ENCODE data around the gene PAX7.

Gene PAX7

GRCh38 chr1:18724801-18725200 is 94.2 kb downstream of the PAX7 start:
- no peaks in the 10 kb centered on the region for H3K9me2 ChIP-seq (ENCODE audit: low read depth, low read length)
- no peaks in the 10 kb centered on the region for H3K9me3 ChIP-seq (ENCODE audit: low read length)
- no peak overlapping the region for H3K9ac ChIP-seq (ENCODE audit: low read length)
- H4K20me1 ChIP-seq (ENCODE audit: insufficient read depth, low read length) = no peaks in the 10 kb centered on the region
- no peak for TF ChIP-seq EZH2 (IDR thresholded peaks at IDR 0.05; ENCODE audit: borderline replicate concordance, low read length)
- TF ChIP-seq, protein P1, sequence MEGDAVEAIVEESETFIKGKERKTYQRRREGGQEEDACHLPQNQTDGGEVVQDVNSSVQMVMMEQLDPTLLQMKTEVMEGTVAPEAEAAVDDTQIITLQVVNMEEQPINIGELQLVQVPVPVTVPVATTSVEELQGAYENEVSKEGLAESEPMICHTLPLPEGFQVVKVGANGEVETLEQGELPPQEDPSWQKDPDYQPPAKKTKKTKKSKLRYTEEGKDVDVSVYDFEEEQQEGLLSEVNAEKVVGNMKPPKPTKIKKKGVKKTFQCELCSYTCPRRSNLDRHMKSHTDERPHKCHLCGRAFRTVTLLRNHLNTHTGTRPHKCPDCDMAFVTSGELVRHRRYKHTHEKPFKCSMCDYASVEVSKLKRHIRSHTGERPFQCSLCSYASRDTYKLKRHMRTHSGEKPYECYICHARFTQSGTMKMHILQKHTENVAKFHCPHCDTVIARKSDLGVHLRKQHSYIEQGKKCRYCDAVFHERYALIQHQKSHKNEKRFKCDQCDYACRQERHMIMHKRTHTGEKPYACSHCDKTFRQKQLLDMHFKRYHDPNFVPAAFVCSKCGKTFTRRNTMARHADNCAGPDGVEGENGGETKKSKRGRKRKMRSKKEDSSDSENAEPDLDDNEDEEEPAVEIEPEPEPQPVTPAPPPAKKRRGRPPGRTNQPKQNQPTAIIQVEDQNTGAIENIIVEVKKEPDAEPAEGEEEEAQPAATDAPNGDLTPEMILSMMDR (IDR thresholded peaks at IDR 0.05; ENCODE audit: low read length) = no peak
- H3K36me3 ChIP-seq (ENCODE audit: insufficient read depth, low read length) = no peaks in the 10 kb centered on the region
- no peaks in the 10 kb centered on the region for H3F3A ChIP-seq (ENCODE audit: insufficient read depth, low read length)
- H3K27ac ChIP-seq (ENCODE audit: low read depth, low read length, poor library complexity, severe bottlenecking) = no peak overlapping the region
- H2AFZ ChIP-seq (ENCODE audit: low read length) = no peak overlapping the region
- H3K4me3 ChIP-seq (ENCODE audit: low read depth, low read length, poor library complexity, severe bottlenecking) = no peak overlapping the region
- H3K4me1 ChIP-seq (ENCODE audit: insufficient read depth, low read length, severe bottlenecking) = no peaks in the 10 kb centered on the region
- no peaks in the 10 kb centered on the region for H3K79me2 ChIP-seq (ENCODE audit: insufficient read depth, low read length)
- H3K27me3 ChIP-seq (ENCODE audit: insufficient read depth, low read length) = peaks cover 5% of the 10 kb centered on the region; the same call in 1 of the 2 replicates
- H3K4me2 ChIP-seq (ENCODE audit: low read length) = no peak overlapping the region

- no peak overlapping the region for H3K4me3 ChIP-seq (ENCODE audit: low read depth, low read length, poor library complexity, severe bottlenecking)
- H3F3A ChIP-seq (ENCODE audit: insufficient read depth, low read length) = no peaks in the 10 kb centered on the region
- H3K27ac ChIP-seq (ENCODE audit: low read depth, low read length, poor library complexity, severe bottlenecking) = no peak overlapping the region
- H3K36me3 ChIP-seq (ENCODE audit: insufficient read depth, low read length) = no peaks in the 10 kb centered on the region
- peaks cover 5% of the 10 kb centered on the region; the same call in 1 of the 2 replicates for H3K27me3 ChIP-seq (ENCODE audit: insufficient read depth, low read length)
- no peaks in the 10 kb centered on the region for H4K20me1 ChIP-seq (ENCODE audit: insufficient read depth, low read length)
- no peaks in the 10 kb centered on the region for H3K9me2 ChIP-seq (ENCODE audit: low read depth, low read length)
- no peaks in the 10 kb centered on the region for H3K4me1 ChIP-seq (ENCODE audit: insufficient read depth, low read length, severe bottlenecking)
- H3K9me3 ChIP-seq (ENCODE audit: low read length) = no peaks in the 10 kb centered on the region
- no peaks in the 10 kb centered on the region for H3K79me2 ChIP-seq (ENCODE audit: insufficient read depth, low read length)
- H3K4me2 ChIP-seq (ENCODE audit: low read length) = no peak overlapping the region
- H3K9ac ChIP-seq (ENCODE audit: low read length) = no peak overlapping the region
- TF ChIP-seq, protein P1 (IDR thresholded peaks at IDR 0.05; ENCODE audit: low read length) = no peak
- no peak for TF ChIP-seq EZH2 (IDR thresholded peaks at IDR 0.05; ENCODE audit: borderline replicate concordance, low read length)
- H2AFZ ChIP-seq (ENCODE audit: low read length) = no peak overlapping the region
These were observed 94.7 kb downstream of the PAX7 start for GRCh38 chr1:18725231-18725895.

DNA sequence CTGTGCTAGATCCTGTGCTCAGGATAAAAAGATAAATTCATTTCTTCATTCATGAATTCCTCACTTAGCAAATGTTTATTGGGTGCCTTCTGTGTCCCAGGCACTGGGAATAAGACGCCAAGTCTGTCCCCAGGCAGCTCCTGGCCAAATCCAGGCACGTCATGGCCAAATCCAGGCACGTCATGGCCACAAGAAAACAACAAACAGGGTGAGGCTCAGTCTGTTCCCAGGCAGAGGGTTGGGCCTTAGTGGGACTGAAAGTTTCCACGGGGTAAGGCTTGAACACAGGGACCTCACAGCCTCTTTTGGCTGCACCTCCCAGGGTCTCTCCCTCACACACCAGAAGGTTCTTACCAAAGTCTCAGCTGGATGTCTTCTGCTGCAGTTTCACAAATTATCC is 95.7 kb downstream of the PAX7 start:
- Histone ChIP-seq H3K9me2 (ENCODE audit: low read depth, low read length) (no peaks in the 10 kb centered on the region), H3K27ac (ENCODE audit: low read depth, low read length, poor library complexity, severe bottlenecking) (no peak overlapping the region)

More for the DNA sequence above, 95.7 kb downstream of the PAX7 start:
- TF ChIP-seq, protein P1 (IDR thresholded peaks at IDR 0.05; ENCODE audit: low read length) = no peak
- TF ChIP-seq EZH2 (IDR thresholded peaks at IDR 0.05; ENCODE audit: borderline replicate concordance, low read length) = no peak
- Histone ChIP-seq H3K9me3 (ENCODE audit: low read length) (no peaks in the 10 kb centered on the region), H2AFZ (ENCODE audit: low read length) (no peak overlapping the region), H3K79me2 (ENCODE audit: insufficient read depth, low read length) (no peaks in the 10 kb centered on the region), H3K4me1 (ENCODE audit: insufficient read depth, low read length, severe bottlenecking) (no peaks in the 10 kb centered on the region), H3K9ac (ENCODE audit: low read length) (no peak overlapping the region), H4K20me1 (ENCODE audit: insufficient read depth, low read length) (no peaks in the 10 kb centered on the region), H3K4me2 (ENCODE audit: low read length) (no peak overlapping the region), H3K36me3 (ENCODE audit: insufficient read depth, low read length) (no peaks in the 10 kb centered on the region), H3K27me3 (ENCODE audit: insufficient read depth, low read length) (peaks cover 3% of the 10 kb centered on the region; the same call in 1 of the 2 replicates), H3F3A (ENCODE audit: insufficient read depth, low read length) (no peaks in the 10 kb centered on the region), H3K4me3 (ENCODE audit: low read depth, low read length, poor library complexity, severe bottlenecking) (no peak overlapping the region)
